Measurements from ENCODE around the gene SHLD3.
"Not testable (repeated sequence)": the region's sequence is repeated elsewhere in the genome, so short reads cannot be mapped to it uniquely, and the experiment has no call there.

Gene SHLD3

GRCh38 chr5:65624571-65625555 is at the start of gene SHLD3, which contains the start of gene TRAPPC13:
Gene SHLD3, plus strand, starts transcription at chr5:65625027. Its CDS starts 4,561 bp downstream, at chr5:65629588.
Gene TRAPPC13, plus strand, starts transcription at chr5:65625027. Its CDS starts 34 bp downstream, at chr5:65625061.
- intact Hi-C loops (cut with DNase I), result loop anchor here (10.0 kb wide), 3 partner anchors 60 to 520 kb away; partner anchors contain the start of genes CENPK, PPWD1 and SREK1
- DNase-seq, result peak; percentile 72 to 95 (median 86)

GRCh38 chr5:65577141-65577540 is 47.7 kb upstream of the SHLD3 start:
- DNase-seq, result no peak
- intact Hi-C loops (cut with DNase I), result no loop called here

GRCh38 chr5:65588694-65589093 is 36.1 kb upstream of the SHLD3 start:
- intact Hi-C loops (cut with DNase I), result no loop called here

GRCh38 chr5:65601761-65602160 is 23.1 kb upstream of the SHLD3 start:
- intact Hi-C loops (cut with DNase I); DNase-seq: not testable (repeated sequence)

More at GRCh38 chr5:65588694-65589093, 36.1 kb upstream of the SHLD3 start:
- DNase-seq, result no peak

GRCh38 chr5:65611524-65611923 is 13.3 kb upstream of the SHLD3 start:
- no peak for DNase-seq
- intact Hi-C loops (cut with DNase I), result no loop called here

- DNase-seq, result no peak
- intact Hi-C loops (cut with DNase I), result no loop called here
Observed at GRCh38 chr5:65612298-65612907, 12.4 kb upstream of the SHLD3 start.

- no peak for DNase-seq
- intact Hi-C loops (cut with DNase I), result loop anchor here (10.0 kb wide), 3 partner anchors 55 to 525 kb away; partner anchors contain the start of genes CENPK, PPWD1 and SREK1
Observed at GRCh38 chr5:65620021-65620420, 4.8 kb upstream of the SHLD3 start.

GRCh38 chr5:65621961-65622360 is 2.9 kb upstream of the SHLD3 start:
- not testable (repeated sequence) for DNase-seq
- intact Hi-C loops (cut with DNase I), result loop anchor here (10.0 kb wide), 3 partner anchors 57 to 523 kb away; partner anchors contain the start of genes CENPK, PPWD1 and SREK1

- intact Hi-C loops (cut with DNase I), result loop anchor here (10.0 kb wide), 3 partner anchors 59 to 521 kb away; partner anchors contain the start of genes CENPK, PPWD1 and SREK1
- DNase-seq, result no peak
Observed at GRCh38 chr5:65623482-65623881, 1.3 kb upstream of the SHLD3 start.

GRCh38 chr5:65624025-65624570 is 729 bp upstream of the SHLD3 start, which contains the start of gene TRIM23:
Gene TRIM23, minus strand, starts transcription at chr5:65624333. Its CDS starts 59 bp downstream, at chr5:65624274.
- intact Hi-C loops (cut with DNase I), result loop anchor here (10.0 kb wide), 3 partner anchors 59 to 521 kb away; partner anchors contain the start of genes CENPK, PPWD1 and SREK1
- peak; percentile 85 to 97 (median 94) for DNase-seq

- intact Hi-C loops (cut with DNase I), result loop anchor here (10.0 kb wide), 3 partner anchors 61 to 519 kb away; partner anchors contain the start of genes CENPK, PPWD1 and SREK1
- no peak for DNase-seq
Observed at GRCh38 chr5:65625743-65626142, 916 bp downstream of the SHLD3 start.

GRCh38 chr5:65630981-65631380 is 6.2 kb downstream of the SHLD3 start:
- no peak for DNase-seq
- intact Hi-C loops (cut with DNase I), result no loop called here

- intact Hi-C loops (cut with DNase I), result no loop called here
- no peak for DNase-seq
Observed at GRCh38 chr5:65640240-65640639, 15.4 kb downstream of the SHLD3 start.

GRCh38 chr5:65646938-65647337 is 22.1 kb downstream of the SHLD3 start:
- DNase-seq, result no peak
- intact Hi-C loops (cut with DNase I), result no loop called here

GRCh38 chr5:65647941-65648340 is 23.1 kb downstream of the SHLD3 start:
- no peak for DNase-seq
- intact Hi-C loops (cut with DNase I), result no loop called here

- DNase-seq, result no peak
- intact Hi-C loops (cut with DNase I), result no loop called here
Observed at GRCh38 chr5:65651144-65651543, 26.3 kb downstream of the SHLD3 start.

- no peak for DNase-seq
- intact Hi-C loops (cut with DNase I), result no loop called here
Observed at GRCh38 chr5:65654713-65655112, 29.9 kb downstream of the SHLD3 start.

- no peak for DNase-seq
- intact Hi-C loops (cut with DNase I), result no loop called here
Observed at GRCh38 chr5:65663804-65664521, 39.1 kb downstream of the SHLD3 start.

All from head of caudate nucleus (tissue), 42 donors.